GM10266 (cell line): Measurements from ENCODE around the gene UBE2D3.

ENCODE experiments used
- DNase-seq: peaks from one replicate; pipeline ENCODE4 v3.0.0; 2012; ENCODE audit errors: extremely low spot score
- TF ChIP-seq, protein P1 (sequence below): IDR thresholded peaks from 2 replicates; pipeline ENCODE4 v1.5.1; 2012; ENCODE audit warnings: mild to moderate bottlenecking, low read depth; ENCODE audit not compliant: control insufficient read depth, insufficient read depth; ENCODE audit errors: missing control alignments

Gene UBE2D3

DNA sequence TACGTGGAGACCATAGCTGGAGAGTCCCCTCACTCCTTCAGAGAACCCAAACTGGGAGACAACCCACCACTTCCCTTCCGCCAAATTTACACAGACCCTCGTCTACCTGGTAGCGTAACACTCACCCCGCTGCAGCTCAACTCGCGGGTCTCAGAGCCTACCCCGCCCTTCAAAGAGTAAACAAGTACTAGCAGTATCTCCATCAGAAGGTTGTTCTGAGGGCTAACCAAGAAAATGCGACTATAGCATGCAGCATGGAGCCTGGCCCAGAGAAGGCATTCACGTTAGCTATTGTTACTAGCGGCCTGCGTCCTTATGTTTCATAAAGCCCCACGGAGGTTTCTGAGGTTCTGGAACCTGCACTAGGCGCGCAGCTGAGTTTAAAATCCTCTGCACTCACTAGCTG lies 66.1 kb downstream of the UBE2D3 start:
- no peak for DNase-seq
- TF ChIP-seq, protein P1, sequence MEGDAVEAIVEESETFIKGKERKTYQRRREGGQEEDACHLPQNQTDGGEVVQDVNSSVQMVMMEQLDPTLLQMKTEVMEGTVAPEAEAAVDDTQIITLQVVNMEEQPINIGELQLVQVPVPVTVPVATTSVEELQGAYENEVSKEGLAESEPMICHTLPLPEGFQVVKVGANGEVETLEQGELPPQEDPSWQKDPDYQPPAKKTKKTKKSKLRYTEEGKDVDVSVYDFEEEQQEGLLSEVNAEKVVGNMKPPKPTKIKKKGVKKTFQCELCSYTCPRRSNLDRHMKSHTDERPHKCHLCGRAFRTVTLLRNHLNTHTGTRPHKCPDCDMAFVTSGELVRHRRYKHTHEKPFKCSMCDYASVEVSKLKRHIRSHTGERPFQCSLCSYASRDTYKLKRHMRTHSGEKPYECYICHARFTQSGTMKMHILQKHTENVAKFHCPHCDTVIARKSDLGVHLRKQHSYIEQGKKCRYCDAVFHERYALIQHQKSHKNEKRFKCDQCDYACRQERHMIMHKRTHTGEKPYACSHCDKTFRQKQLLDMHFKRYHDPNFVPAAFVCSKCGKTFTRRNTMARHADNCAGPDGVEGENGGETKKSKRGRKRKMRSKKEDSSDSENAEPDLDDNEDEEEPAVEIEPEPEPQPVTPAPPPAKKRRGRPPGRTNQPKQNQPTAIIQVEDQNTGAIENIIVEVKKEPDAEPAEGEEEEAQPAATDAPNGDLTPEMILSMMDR = no peak

DNA sequence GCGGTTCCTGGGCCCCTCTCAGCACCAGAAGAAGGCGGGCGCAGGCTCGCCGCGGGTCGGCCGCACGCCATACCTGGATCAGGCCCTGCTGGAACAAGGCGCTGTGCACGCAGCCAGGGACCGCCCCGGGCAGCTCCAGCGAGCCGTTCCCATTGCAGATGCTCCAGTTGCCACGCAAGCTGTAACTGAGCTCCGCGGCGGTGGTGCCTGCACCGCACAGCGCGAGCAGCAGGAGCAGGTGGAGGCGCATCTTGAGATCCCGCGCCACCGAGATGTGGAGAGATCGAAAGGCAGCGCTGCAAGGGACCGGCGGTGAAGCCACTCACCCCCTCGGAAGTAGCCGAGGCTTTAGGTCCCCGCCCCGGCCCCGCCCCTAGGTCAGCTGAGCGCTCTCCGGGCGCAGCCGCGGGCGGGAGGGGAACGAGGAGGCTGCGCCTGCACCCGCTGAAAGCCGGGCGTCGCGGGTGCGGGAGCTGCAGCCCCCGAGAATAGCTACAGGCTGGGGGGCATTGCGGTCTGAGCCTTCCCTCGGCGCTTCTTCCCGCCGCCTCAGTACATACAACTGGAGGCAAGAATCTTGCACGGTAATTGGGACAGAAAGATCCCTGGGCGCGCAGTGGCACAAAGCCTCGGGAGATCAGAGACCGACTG lies 66.6 kb downstream of the UBE2D3 start, which contains the start of gene MANBA:
Gene MANBA (minus strand): TSS at position 324 of the 651 bp plus-strand sequence. CDS start 74 bp downstream, at position 250.
- TF ChIP-seq, protein P1 = no peak
- DNase-seq = peak; percentile 91

DNA sequence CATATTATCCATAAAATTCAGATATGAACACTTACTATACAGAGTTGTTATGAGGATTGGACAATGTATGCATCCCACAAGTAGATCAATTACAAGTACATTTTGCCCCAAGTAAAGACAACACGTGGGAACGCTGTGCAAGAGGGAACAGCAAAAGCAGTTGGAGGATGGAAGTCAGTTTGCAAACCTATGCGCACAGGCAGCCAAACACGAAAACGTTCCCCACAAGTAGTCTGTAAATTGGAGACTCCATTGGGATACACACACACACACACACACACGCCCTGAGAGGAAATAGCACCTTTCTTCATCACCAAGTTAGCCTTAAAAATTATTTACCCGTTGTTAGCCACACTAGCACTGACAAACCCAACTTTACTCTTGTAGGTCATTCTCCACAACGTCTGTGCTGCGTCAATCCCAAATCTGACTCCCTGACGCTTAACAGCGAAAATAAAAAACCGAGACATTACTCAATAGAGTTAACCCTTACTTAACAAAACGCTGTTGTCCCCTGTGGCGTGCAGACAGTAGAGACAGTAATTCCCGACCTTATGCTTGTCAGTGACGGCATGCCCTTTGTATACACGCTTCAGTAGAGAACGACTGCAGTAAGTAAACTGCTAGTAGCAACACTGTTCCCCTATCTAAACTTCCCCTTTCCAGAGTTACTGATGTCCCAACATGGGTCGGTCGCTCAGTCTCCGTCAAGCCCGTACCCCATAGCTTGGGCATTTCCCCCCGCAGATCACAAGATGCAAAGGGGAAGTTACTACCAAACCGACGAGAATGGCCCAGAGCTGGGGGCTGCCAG lies 67.3 kb downstream of the UBE2D3 start:
- peak; percentile 61 for DNase-seq
- TF ChIP-seq, protein P1 = no peak

DNA sequence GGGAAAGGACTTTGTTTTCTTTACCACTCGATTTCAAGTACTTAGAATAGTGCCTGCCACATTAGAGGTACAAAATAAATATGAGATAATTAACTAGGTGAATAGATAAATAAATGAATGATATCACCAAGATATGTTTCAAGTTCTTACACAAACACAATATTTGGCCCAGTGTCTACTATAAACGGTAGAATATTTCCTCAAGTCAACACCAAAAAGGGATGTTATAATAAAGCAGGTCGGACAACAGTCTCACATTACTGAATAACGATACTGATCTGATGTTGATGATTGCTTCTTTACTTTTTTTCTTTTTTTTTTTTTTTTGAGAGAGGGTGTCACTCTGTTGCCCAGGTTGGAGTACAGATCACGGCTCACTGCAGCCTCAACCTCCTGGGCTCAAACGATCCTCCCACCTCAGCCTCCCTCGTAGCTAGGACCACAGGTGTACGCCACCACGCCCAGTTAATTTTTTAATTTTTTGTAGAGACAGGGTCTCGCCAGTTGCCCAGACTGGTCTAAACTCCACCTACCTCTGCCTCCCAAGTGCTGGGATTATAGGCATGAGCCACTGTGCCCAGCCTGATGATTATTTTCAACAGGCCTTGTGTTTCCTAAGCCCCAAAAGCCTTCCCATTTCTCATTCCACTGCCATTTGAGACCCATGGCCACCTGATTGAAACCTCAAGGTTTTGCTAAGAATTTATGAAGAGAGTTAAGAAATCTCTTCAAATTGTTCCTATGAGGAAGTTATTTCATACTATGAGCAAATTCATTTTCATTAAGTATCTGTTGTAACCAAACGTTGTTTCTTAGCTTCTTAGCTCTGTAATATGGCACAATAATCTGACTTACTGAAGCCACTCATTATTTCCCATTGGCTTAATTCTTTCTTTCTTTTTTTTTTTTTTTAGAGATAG lies 68.8 kb downstream of the UBE2D3 start:
- DNase-seq = no peak
- TF ChIP-seq, protein P1 = no peak

DNA sequence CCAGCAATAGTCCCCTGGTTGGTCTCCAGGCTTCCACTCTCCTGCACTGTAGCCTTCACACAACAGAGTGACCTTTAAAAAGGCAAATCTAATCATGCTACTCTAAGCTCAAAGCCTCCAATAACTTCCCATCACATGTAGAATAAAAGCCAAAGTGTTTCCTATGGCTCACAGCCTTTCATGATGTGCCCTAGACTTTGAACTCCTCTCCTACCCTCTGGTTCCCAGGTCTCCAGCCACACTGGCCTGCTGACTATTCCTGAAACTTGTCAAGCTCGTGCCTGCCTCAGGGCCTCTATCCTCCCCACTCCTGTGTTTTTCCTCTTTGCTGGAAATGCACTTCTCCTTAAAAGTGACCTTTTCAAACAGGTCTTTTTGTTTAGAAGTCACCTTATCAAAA lies 69.7 kb downstream of the UBE2D3 start:
- DNase-seq = no peak
- TF ChIP-seq, protein P1 = no peak

DNA sequence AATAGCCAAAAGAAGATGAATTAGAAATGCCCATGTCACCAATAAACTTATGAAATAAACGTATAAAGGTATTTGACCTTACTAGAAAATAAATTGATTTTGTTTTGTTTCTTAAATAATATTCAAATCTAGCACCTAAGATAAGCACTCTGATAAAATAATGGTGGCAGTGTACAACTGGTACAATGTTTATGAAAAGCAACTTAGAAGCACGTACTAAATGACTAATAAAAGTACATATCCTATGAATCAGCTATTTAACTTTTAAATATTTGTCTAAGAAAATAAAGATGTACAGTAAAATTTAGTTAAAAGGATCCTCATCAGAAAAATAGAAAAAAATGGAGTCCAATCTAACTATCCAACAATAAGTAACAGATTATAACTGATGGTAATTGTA lies 73.3 kb downstream of the UBE2D3 start:
- DNase-seq = no peak
- TF ChIP-seq, protein P1 = no peak
